Measurements from ENCODE around the gene YIPF1.
A peak's percentile ranks its signal among the peaks of the same experiment; 100 is the strongest.

Gene YIPF1

DNA sequence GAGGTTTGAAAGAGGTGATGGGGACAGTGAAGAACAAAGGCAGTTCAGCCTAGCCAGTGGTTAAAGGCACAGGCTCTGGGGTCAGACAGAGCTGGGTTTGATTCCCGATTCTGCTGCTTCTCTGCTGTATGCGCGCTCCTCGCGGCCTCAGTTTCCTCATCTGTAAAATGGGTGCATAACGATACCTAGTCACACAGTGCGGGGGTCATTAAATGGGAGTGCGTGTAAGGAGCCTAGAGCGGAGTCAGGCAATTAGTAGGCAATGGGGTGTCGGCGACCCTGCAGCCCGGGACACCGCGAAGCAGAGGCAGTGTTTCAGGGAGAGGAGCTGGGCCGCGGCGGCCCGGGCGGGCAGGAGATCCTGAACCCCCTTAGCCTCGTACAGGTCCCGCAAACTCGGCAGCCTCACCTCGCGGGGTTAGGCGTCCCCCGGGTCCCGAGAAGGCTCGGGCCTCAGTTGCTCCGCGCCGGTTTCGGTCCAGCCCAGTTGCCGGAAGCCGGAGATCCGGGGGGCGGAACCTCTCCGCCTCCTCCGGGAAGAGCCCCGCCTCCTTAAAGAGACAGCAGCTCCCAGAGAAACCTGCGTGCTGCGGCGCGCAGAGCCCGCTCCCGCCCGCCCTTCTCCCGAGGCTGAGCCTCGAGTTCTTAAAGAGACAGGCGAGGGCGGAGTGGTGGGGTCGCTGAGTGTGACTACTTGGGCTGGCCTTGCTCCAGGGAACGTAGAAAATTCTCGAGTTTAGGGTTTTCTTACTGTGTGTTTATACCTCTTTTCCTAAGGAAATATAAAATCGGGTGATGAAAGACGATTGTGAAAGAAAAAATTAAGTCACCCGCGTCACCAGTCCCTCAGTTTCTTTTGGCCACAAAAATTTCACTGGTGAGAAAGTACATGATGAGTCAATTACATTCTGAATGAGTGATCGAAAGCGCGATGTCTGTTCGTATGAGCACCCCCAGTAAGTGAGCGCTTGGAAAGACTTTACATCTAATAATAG lies at the start of gene YIPF1:
YIPF1 (minus strand) TSS at position 494 of the 995 bp plus-strand sequence. CDS start 860 bp downstream, outside the sequence.
- TF ChIP-seq, protein P1, sequence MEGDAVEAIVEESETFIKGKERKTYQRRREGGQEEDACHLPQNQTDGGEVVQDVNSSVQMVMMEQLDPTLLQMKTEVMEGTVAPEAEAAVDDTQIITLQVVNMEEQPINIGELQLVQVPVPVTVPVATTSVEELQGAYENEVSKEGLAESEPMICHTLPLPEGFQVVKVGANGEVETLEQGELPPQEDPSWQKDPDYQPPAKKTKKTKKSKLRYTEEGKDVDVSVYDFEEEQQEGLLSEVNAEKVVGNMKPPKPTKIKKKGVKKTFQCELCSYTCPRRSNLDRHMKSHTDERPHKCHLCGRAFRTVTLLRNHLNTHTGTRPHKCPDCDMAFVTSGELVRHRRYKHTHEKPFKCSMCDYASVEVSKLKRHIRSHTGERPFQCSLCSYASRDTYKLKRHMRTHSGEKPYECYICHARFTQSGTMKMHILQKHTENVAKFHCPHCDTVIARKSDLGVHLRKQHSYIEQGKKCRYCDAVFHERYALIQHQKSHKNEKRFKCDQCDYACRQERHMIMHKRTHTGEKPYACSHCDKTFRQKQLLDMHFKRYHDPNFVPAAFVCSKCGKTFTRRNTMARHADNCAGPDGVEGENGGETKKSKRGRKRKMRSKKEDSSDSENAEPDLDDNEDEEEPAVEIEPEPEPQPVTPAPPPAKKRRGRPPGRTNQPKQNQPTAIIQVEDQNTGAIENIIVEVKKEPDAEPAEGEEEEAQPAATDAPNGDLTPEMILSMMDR (IDR thresholded peaks at IDR 0.05; ENCODE audit: control insufficient read depth, extremely low read depth, insufficient read depth) = no peak
- peak; percentile 52 for DNase-seq (ENCODE audit: low read depth)
- peak within 1 kb of the TSS; percentile 96 for H3K4me3 ChIP-seq (ENCODE audit: low read depth, low read length)

- H3K4me3 ChIP-seq (ENCODE audit: low read depth, low read length) = no peak overlapping the region
- DNase-seq (ENCODE audit: low read depth) = no peak
- TF ChIP-seq, protein P1 (IDR thresholded peaks at IDR 0.05; ENCODE audit: control insufficient read depth, extremely low read depth, insufficient read depth) = no peak
Observed at GRCh38 chr1:53938136-53938830, 48.7 kb upstream of the YIPF1 start.

DNA sequence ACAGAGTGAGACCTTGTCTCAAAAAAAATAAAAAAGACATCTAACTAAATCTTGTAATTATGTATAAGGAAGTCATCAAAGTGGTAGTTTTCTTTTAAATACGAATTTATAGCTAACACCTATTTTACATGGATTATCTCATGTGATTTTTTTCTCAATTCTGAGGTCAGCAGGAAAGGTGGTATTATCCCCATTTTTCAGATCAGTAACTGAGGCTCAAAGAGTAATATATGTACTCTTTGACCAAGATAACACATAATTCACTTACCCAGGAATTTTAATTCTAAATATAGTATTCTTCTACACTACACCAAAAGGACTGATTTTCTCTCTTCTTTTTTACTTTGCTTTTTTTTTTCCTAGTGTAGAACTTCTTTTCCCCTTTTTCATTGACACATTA lies 46.8 kb upstream of the YIPF1 start:
- no peak for DNase-seq (ENCODE audit: low read depth)
- TF ChIP-seq, protein P1 (IDR thresholded peaks at IDR 0.05; ENCODE audit: control insufficient read depth, extremely low read depth, insufficient read depth) = no peak
- H3K4me3 ChIP-seq (ENCODE audit: low read depth, low read length) = no peak overlapping the region

DNA sequence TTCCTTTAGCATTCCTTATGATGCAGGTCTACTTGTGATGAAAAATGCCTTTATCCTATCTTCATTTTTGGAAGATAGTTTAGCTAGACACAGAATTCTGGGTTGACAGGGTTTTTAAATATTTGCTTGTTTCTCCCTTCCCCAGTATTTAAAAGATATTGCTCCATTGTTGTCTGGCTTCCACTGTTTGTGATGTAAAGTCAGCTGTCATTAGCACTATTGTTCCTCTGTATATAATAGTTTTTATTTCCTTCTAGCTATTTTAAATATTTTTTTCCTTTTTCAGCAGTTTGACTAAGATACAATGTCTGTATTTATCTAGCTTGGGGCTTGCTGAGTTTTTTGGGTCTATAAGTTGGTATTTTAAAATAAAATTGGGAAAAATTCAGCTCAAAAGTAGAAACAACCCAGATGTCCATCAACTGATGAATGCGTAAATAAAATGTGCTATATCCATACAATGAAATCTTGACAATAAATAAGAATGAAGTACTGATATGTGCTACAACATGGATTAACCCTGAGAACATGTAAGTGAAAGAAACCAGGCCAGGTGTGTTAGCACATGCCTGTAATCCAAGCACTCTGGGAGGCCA lies 44.7 kb upstream of the YIPF1 start:
- TF ChIP-seq, protein P1 (IDR thresholded peaks at IDR 0.05; ENCODE audit: control insufficient read depth, extremely low read depth, insufficient read depth) = no peak
- DNase-seq (ENCODE audit: low read depth) = no peak
- H3K4me3 ChIP-seq (ENCODE audit: low read depth, low read length) = no peak overlapping the region

GRCh38 chr1:53931523-53931922 lies 41.9 kb upstream of the YIPF1 start:
- TF ChIP-seq, protein P1 (IDR thresholded peaks at IDR 0.05; ENCODE audit: control insufficient read depth, extremely low read depth, insufficient read depth) = no peak
- no peak for DNase-seq (ENCODE audit: low read depth)

DNA sequence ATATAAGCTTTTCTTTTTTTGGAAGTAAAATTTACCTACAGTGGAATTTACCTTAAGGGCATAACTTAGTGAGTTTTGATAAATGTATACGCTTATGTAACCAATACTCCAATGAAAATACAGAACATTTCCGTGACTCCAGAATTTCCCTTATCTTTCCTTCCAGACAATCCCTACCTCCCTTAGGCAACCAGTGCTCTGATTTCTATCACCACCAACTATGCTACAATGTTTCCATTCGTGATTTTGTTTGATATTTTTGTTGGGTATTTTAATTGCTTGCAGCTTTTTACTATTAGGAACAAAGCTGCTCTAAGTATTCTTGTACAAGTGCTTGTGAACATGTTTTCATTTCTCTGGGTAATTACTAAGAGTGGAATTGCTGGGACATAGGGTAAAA lies 41.3 kb upstream of the YIPF1 start:
- no peak overlapping the region for H3K4me3 ChIP-seq (ENCODE audit: low read depth, low read length)
- DNase-seq (ENCODE audit: low read depth) = no peak
- TF ChIP-seq, protein P1 (IDR thresholded peaks at IDR 0.05; ENCODE audit: control insufficient read depth, extremely low read depth, insufficient read depth) = no peak

More at GRCh38 chr1:53931523-53931922, 41.9 kb upstream of the YIPF1 start:
- H3K4me3 ChIP-seq (ENCODE audit: low read depth, low read length) = no peak overlapping the region
